KMS-11 (cell line): Measurements from ENCODE around the gene NPL.

Experiments
- H2AFZ ChIP-seq: fragments of 200-600 bp; sonication (generic); 2 replicates; pipeline ENCODE4 v1.6.1; 2016; ENCODE audit warnings: antibody characterized with exemption, mixed run types, low read depth
- H3K27ac ChIP-seq: fragments of 200-600 bp; sonication (generic); 2 replicates; pipeline ENCODE4 v1.6.1; 2016; ENCODE audit warnings: mild to moderate bottlenecking, mixed run types
- H3K27me3 ChIP-seq: fragments of 200-600 bp; sonication (generic); 2 replicates; pipeline ENCODE4 v1.6.1; 2017; ENCODE audit warnings: mild to moderate bottlenecking, low read depth, mixed run types, moderate library complexity; ENCODE audit not compliant: insufficient read depth
- H3K36me3 ChIP-seq: fragments of 200-600 bp; sonication (generic); 2 replicates; pipeline ENCODE4 v1.6.1; 2017; ENCODE audit warnings: mild to moderate bottlenecking, mixed run types; ENCODE audit not compliant: insufficient read depth
- H3K4me1 ChIP-seq: fragments of 200-600 bp; sonication (generic); 2 replicates; pipeline ENCODE4 v1.6.1; 2016; ENCODE audit warnings: mild to moderate bottlenecking, low read depth, mixed run types; ENCODE audit not compliant: poor library complexity, severe bottlenecking
- H3K4me2 ChIP-seq: fragments of 200-600 bp; sonication (generic); 2 replicates; pipeline ENCODE4 v1.7.0; 2016; ENCODE audit warnings: mild to moderate bottlenecking, mixed run types
- H3K4me3 ChIP-seq: fragments of 200-600 bp; sonication (generic); IDR thresholded peaks from 2 replicates; pipeline ENCODE4 v1.6.1; 2017; ENCODE audit warnings: low read depth, low read length, mixed read lengths; ENCODE audit not compliant: insufficient read depth
- H3K79me2 ChIP-seq: fragments of 200-600 bp; sonication (generic); 2 replicates; pipeline ENCODE4 v1.6.1; 2016; ENCODE audit warnings: low read depth, mixed run types; ENCODE audit not compliant: insufficient read depth
- H3K9ac ChIP-seq: fragments of 200-600 bp; sonication (generic); 2 replicates; pipeline ENCODE4 v1.6.1; 2016; ENCODE audit warnings: mild to moderate bottlenecking, mixed run types
- H4K20me1 ChIP-seq: fragments of 200-600 bp; sonication (generic); 2 replicates; pipeline ENCODE4 v1.6.1; 2016; ENCODE audit warnings: mild to moderate bottlenecking, mixed run types; ENCODE audit not compliant: insufficient read depth
- TF ChIP-seq, protein P1 (sequence below): fragments of 200-600 bp; sonication (generic); conservative IDR thresholded peaks from 2 replicates; pipeline ENCODE4 v1.6.1; 2017; ENCODE audit warnings: low read depth, mild to moderate bottlenecking, antibody characterized with exemption, low read length, moderate library complexity, mixed read lengths

The NPL gene

DNA sequence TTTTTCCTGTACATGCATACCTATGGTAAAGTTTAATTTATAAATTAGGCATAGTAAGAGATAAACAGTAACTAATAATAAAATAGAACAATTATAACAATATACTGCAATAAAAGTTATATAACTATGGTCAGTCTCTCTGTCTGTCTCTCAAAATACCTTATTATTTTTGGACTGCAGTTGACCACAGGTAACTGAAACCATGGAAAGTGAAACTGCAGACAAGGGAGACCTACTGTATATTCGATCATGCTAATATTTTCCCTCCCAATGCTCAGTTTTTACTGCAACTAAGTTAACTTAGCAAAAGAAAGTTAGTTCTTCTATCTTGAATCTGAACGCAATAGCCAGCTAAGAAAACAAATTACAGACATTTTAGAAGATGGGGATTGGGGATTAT is 37.3 kb downstream of the NPL start:
- H3K79me2 ChIP-seq = no peaks in the 10 kb centered on the region
- no peak overlapping the region for H3K27ac ChIP-seq
- H3K36me3 ChIP-seq = no peaks in the 10 kb centered on the region; the same call in 1 of the 2 replicates
- H3K27me3 ChIP-seq = no peaks in the 10 kb centered on the region
- no peak overlapping the region for H3K4me3 ChIP-seq
- no peaks in the 10 kb centered on the region for H4K20me1 ChIP-seq
- peak overlapping the region; percentile 77 for H3K4me2 ChIP-seq
- TF ChIP-seq, protein P1, sequence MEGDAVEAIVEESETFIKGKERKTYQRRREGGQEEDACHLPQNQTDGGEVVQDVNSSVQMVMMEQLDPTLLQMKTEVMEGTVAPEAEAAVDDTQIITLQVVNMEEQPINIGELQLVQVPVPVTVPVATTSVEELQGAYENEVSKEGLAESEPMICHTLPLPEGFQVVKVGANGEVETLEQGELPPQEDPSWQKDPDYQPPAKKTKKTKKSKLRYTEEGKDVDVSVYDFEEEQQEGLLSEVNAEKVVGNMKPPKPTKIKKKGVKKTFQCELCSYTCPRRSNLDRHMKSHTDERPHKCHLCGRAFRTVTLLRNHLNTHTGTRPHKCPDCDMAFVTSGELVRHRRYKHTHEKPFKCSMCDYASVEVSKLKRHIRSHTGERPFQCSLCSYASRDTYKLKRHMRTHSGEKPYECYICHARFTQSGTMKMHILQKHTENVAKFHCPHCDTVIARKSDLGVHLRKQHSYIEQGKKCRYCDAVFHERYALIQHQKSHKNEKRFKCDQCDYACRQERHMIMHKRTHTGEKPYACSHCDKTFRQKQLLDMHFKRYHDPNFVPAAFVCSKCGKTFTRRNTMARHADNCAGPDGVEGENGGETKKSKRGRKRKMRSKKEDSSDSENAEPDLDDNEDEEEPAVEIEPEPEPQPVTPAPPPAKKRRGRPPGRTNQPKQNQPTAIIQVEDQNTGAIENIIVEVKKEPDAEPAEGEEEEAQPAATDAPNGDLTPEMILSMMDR = no peak
- no peak overlapping the region for H3K9ac ChIP-seq
- H2AFZ ChIP-seq = no peak overlapping the region
- H3K4me1 ChIP-seq = peaks cover 27% of the 10 kb centered on the region

DNA sequence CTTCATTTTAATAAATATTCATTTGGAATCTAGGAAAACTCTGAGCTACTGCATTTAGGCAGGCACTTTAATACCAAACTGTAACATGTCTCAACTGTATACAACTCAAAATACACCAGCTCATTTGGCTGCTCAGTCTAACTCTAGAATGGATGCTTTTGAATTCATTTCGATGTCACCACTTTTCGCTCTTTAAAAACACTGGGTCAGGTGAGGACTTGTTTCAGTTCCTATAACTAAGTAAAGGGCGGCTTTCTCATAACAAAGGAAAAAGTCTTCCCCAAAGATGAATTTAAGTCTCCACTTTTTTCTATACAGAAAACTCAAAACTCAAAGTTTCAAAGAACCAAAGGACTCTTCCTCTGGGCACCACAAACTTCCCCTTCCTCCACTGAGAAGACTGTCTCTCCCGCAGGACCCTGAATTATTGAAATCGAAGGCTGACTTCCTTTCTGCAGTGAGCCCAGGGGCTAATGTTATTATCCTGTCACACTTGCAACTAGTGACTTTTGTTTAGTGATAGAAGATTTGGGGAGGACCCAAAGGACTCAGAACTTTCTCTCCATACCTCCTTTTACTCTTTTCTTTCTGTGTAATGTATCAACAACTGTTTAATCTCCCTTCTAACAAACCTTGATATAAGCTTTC is 39.8 kb downstream of the NPL start:
- Histone ChIP-seq H4K20me1 (no peaks in the 10 kb centered on the region), H3K27ac (no peak overlapping the region), H3K4me1 (peaks cover 27% of the 10 kb centered on the region), H3K36me3 (no peaks in the 10 kb centered on the region; the same call in 1 of the 2 replicates), H3K27me3 (no peaks in the 10 kb centered on the region), H3K4me3 (no peak overlapping the region), H3K4me2 (no peak overlapping the region), H2AFZ (no peak overlapping the region), H3K9ac (no peak overlapping the region), H3K79me2 (no peaks in the 10 kb centered on the region)
- TF ChIP-seq, protein P1 = no peak

DNA sequence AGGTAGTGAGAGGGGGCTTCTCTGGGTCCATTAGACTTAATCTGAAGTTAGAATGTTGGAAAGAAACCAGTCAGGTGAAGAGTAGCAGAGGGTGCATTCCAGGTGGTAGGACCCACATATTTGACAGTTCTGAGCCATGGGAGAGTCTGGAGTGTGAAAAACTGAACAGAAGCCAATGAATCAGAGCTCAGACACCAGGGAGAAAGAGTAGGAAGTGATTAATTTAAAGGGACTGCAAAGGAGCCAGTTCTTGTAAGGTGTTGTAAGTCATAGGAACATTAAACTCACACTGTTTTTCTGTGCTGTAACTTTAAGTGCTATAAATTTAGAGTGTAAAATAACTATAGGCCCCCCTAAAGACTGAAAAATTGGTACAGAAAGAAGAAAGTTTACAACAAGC is 43.7 kb downstream of the NPL start:
- TF ChIP-seq, protein P1 = no peak
- H3K36me3 ChIP-seq = no peaks in the 10 kb centered on the region; the same call in 1 of the 2 replicates
- no peak overlapping the region for H3K27ac ChIP-seq

DNA sequence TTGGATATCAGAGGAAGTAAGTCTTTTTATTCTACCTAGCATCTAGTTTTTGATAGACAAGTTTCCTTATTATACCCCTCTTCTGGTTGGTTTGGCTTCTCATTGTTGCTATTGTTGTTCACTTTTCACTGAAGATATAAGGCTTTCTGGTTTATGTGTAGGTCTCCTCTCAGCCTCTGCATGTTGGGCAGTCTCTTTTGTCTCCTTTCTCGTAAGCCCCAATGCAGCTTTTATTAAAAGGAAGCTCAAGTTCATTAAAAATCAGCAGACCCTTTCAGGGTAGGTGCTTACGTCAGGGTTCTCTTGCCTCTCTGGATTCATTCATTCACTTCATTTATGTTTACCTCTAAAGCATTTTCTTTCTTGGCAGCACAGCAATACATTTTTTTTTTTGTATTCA is 44.8 kb downstream of the NPL start:
- no peaks in the 10 kb centered on the region for H4K20me1 ChIP-seq
- no peak overlapping the region for H3K4me3 ChIP-seq
- TF ChIP-seq, protein P1 = no peak
- no peak overlapping the region for H3K4me2 ChIP-seq
- H3K36me3 ChIP-seq = no peaks in the 10 kb centered on the region; the same call in 1 of the 2 replicates
- H2AFZ ChIP-seq = no peak overlapping the region
- no peaks in the 10 kb centered on the region for H3K79me2 ChIP-seq
- peaks cover 4% of the 10 kb centered on the region for H3K4me1 ChIP-seq
- H3K27me3 ChIP-seq = no peaks in the 10 kb centered on the region
- no peak overlapping the region for H3K9ac ChIP-seq
- no peak overlapping the region for H3K27ac ChIP-seq

More for the DNA sequence above, 43.7 kb downstream of the NPL start:
- no peak overlapping the region for H2AFZ ChIP-seq
- no peak overlapping the region for H3K9ac ChIP-seq
- H3K27me3 ChIP-seq = no peaks in the 10 kb centered on the region
- H4K20me1 ChIP-seq = no peaks in the 10 kb centered on the region
- H3K79me2 ChIP-seq = no peaks in the 10 kb centered on the region
- H3K4me2 ChIP-seq = no peak overlapping the region
- peaks cover 1% of the 10 kb centered on the region for H3K4me1 ChIP-seq
- no peak overlapping the region for H3K4me3 ChIP-seq
